HG03064 (cell line): Measurements from ENCODE around the gene LRRC4B.

Source experiments
- ATAC-seq: cut with Tn5 transposase; IDR thresholded peaks from one replicate; pipeline ENCODE4 v1.9.1; 2021; ENCODE audit warnings: low read depth; ENCODE audit not compliant: unreplicated experiment

LRRC4B gene

DNA sequence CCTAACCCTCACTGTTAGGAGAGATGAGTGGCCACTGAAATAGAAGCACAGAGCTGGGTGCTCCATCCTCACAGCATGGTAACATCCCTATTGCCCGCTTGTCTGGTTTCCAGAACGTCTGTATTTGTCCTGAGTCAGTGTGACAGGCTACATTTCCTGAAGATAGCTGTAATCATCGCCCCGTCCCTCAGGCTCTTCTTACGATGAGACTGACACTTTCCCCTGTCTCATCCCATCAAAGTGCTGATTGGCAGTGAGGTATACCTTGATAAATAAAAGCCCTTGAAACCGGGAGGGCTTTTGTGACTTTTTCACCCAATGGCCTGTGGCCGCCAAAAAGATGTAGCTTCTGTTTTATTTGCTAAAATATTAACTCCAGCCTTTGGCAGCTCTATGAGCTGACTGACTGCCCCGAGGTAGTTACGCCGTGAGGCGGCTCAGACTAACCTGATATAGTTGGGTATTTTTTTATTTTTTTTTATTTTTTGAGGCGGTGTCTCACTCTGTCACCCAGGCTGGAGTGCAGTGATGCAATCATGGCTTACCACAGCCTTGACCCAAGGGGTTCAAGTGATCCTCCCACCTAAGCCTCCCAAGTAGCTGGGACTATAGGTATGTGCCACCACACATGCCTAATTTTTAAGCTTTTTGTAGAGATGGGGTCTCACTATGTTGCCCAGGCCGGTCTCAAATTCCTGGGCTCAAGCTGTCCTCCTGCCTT is 5.7 kb upstream of the LRRC4B start:
- no peak for ATAC-seq

GRCh38 chr19:50570997-50571396 is 2.8 kb upstream of the LRRC4B start:
- no peak for ATAC-seq

- ATAC-seq: no peak
Observed at GRCh38 chr19:50569938-50570540, 1.8 kb upstream of the LRRC4B start.

- ATAC-seq: no peak
Observed at GRCh38 chr19:50568728-50569698, 778 bp upstream of the LRRC4B start.

- no peak for ATAC-seq
Observed at GRCh38 chr19:50567052-50567841, 988 bp downstream of the LRRC4B start.

- ATAC-seq: no peak
Observed at GRCh38 chr19:50565984-50566903, 2.0 kb downstream of the LRRC4B start.

- ATAC-seq: no peak
Observed at GRCh38 chr19:50564229-50565105, 3.8 kb downstream of the LRRC4B start.

DNA sequence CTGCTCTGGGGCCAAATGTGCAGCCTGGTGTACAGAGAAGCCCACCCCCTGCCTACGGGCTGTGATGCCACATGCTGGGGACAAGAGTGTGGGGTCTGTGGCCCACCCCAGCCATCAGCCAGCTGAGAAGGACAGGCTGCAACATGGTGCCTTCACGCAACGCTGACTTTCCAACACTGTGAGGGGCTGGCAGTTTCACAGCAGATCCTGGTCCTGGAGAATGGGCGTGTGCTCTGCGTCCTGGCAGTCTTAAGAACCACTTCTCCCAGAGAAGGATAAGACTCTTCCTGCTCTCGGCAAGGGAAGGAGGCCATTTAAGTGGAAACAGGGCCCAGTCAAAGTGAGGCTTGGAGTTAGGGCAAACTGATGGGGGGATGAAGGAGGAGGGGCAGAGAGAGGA is 4.6 kb downstream of the LRRC4B start:
- no peak for ATAC-seq

- ATAC-seq: no peak
Observed at GRCh38 chr19:50562996-50563395, 5.2 kb downstream of the LRRC4B start.

- no peak for ATAC-seq
Observed at GRCh38 chr19:50562329-50562728, 5.9 kb downstream of the LRRC4B start.

GRCh38 chr19:50559636-50560035 is 8.6 kb downstream of the LRRC4B start:
- no peak for ATAC-seq

DNA sequence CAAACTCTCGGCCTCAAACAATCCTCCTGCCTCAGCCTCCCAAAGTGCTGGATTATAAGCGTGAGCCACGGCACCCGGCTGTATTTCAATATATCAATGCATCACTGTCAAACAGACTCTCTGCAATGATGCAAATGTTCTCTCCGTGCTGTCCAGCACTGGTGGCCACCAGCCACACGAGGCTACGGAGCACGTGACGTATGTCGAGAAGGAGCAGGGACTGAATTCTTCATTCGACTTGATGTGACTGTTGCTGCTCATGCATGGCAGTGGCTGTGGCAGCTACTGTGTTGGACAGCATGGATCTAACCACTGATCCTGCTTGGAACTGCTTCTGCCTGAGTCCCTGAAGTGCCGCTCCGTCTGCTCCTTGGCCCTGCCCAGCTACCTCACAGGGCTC is 9.8 kb downstream of the LRRC4B start:
- ATAC-seq: no peak

DNA sequence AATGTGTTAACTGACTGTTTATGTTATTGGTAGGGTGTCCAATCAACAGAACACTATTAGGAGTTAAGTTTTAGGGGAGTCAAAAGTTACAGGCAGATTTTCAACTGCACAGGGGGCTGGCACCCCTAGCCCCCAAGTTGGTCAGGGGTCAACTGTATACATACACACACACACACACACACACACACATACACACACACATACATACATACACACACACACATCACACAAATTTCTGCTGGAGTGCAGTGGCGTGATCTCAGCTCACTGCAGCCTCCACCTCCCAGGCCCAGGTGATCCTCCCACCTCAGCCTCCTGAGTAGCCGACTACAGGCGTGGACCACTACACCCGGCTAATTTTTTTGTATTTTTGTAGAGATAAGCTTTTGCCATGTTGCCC is 10.2 kb downstream of the LRRC4B start:
- no peak for ATAC-seq

GRCh38 chr19:50557009-50557613 is 11.1 kb downstream of the LRRC4B start:
- ATAC-seq: no peak

DNA sequence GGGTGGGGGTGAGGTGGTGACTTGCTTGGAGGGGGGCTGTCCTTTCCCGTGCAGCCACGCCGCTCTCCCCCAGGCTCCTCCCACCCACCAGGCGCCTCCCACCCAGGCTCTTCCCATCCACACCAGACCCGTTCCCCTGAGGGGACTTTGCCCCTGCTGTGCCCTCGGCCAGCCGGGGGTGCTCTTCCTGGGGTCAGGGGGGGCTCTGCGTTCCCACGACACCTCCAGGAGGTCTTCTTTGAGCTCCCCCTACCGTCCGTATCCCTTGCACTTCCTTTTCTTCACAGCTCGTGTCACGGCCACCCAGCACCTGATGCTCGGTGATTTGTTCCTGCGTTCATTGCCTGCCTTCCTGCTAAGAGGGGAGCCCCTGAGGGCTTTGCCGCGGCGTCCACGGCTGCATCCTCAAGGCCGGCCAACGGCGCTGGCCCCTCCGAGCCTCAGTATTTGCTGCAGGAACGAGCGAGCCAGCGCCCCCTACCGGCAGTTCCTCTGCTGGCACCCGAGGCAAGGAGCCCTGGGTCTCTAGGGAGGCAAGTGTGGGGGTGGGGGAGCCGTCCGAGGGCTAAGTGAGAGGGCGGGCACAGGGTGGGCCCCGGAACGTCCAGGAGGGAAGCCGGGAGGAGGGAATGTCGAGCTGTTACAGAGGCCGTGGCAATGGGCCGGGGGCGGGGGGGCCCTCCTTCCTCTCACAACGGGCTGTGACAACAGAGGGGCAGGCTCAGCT is 11.8 kb downstream of the LRRC4B start:
- no peak for ATAC-seq

DNA sequence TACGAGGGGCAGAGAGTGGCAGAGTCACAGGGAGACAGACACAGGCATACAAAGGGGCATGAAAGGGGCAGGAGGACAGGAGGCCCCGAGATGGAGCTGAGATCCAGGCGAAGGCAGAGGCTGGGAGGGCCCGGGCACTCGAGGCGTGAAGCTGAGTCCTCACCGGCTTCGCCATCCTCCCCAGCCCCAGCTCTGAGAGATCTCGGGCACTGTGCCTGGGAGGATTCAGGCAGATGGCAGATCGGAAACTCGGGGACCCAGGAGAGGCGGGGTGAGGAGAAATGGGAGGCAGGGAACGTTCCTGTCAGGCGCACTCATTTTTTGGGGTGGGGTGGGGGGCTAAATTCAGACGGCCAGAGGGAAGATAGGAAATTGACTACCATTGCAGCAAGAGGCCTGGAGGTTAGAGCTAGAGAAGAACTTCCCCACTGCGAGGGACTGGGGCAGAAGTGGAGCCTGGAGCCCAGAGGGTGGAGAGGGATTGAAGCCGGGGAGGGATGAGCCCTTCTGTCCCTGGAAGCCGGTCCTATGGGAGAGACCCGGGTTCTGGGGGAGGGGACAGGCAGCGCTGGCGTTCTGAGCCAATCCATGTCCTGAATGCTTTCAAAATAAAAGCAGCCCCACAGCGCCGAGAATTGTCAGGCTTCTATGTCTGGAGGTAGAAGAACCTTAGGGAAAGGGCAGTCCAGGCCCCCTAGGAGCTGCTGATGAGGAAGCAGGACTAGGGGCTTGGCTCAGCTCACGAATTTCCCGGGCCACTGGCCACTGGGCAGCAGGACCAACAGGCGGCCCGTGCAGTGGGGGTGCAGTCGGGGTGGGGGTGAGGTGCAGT is 12.6 kb downstream of the LRRC4B start:
- no peak for ATAC-seq

DNA sequence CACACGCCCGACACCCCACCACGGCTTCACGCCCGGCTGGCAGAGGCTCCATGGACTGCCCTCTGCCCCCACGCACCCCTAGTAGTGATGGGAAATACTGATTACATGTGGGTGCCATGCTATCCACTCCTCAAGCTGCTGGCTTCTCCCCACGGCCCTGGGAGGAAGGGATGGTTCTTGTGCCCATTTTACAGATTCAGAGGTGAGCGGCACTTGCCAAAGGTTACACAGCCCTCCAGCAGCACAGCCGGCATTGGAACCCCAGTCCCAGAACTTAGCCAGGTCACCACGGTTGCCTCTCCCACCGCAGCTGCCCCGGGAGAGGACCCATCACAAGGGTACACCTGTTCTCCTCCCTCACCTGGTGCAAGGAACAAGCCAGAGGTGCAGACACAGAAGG is 13.2 kb downstream of the LRRC4B start:
- no peak for ATAC-seq
